H1 (cell line): ENCODE measurements around the gene HNRNPH2. TPM values are rescaled to one million over a fixed set of nuclear protein-coding genes. Genes with fewer than 3 reads are reported as not detected.

ENCODE experiments used
- CTCF ChIA-PET: fragments of 300-600 bp; sonication (Branson Sonifier 250); formaldehyde crosslinking; loops from one replicate; lab custom pipeline; 2021; ENCODE audit not compliant: partially characterized antibody; lab: Charles Lee
- POLR2A ChIA-PET: fragments of 300-600 bp; sonication (Branson Sonifier 250); formaldehyde crosslinking; loops from one replicate; lab custom pipeline; 2021; ENCODE audit warnings: inconsistent platforms; ENCODE audit not compliant: partially characterized antibody; lab: Charles Lee
- DNase-seq, 2 experiments: peaks; one replicate each; pipeline versions ENCODE4 v3.0.0 to v3.0.0-alpha.2; 2010 to 2022; ENCODE audit warnings: low spot score in 2 of 2, low read depth in 1 of 2, mixed read lengths in 1 of 2
- FAIRE-seq: peaks from 2 replicates; lab custom pipeline; 2011; peaks lifted over from hg19 to GRCh38; lab: Jason Lieb, UNC
- H2AFZ ChIP-seq: 2 replicates; pipeline ENCODE4 v1.8.1; 2012; ENCODE audit warnings: low read length, inconsistent platforms
- H2AK5ac ChIP-seq: 2 replicates; pipeline ENCODE4 v1.6.1; 2013; ENCODE audit warnings: low read depth, low read length
- H2BK120ac ChIP-seq: replicated peaks from 2 replicates; pipeline ENCODE3; 2013; ENCODE audit warnings: low read depth, low read length, inconsistent platforms
- H2BK12ac ChIP-seq: 2 replicates; pipeline ENCODE4 v1.6.1; 2013; ENCODE audit warnings: low read depth, low read length
- H2BK15ac ChIP-seq: 2 replicates; pipeline ENCODE4 v1.6.1; 2013; ENCODE audit warnings: low read length
- H2BK20ac ChIP-seq: 2 replicates; pipeline ENCODE4 v1.6.1; 2013; ENCODE audit warnings: low read length
- H2BK5ac ChIP-seq: 2 replicates; pipeline ENCODE4 v1.6.1; 2013; ENCODE audit warnings: low read depth, low read length
- H3K14ac ChIP-seq: 2 replicates; pipeline ENCODE4 v1.6.1; 2013; ENCODE audit warnings: inconsistent platforms; ENCODE audit not compliant: insufficient read length
- H3K18ac ChIP-seq: 2 replicates; pipeline ENCODE4 v1.6.1; 2013; ENCODE audit warnings: low read length; ENCODE audit errors: extremely low read depth
- H3K23ac ChIP-seq: 2 replicates; pipeline ENCODE4 v1.6.1; 2013; ENCODE audit warnings: inconsistent platforms; ENCODE audit not compliant: insufficient read length
- H3K23me2 ChIP-seq: 2 replicates; pipeline ENCODE4 v1.6.1; 2013; ENCODE audit warnings: low read depth, low read length
- H3K27ac ChIP-seq: 2 replicates; pipeline ENCODE4 v1.6.1; 2011; ENCODE audit warnings: low read depth, low read length, inconsistent platforms
- H3K27me3 ChIP-seq, 4 experiments: replicated peaks in 1 of 4; 1 replicate in 1 of 4; 2 replicates in 3 of 4; pipeline versions ENCODE4 v1.6.1 to v1.8.1; 2011 to 2013; ENCODE audit warnings: low read length in 3 of 4, mild to moderate bottlenecking in 3 of 4, inconsistent platforms in 2 of 4, mixed read lengths in 2 of 4, moderate library complexity in 1 of 4; ENCODE audit not compliant: control insufficient read depth in 3 of 4, insufficient read depth in 3 of 4; ENCODE audit errors: extremely low read depth in 1 of 4
- H3K36me3 ChIP-seq, 4 experiments: 2 replicates each; pipeline versions ENCODE4 v1.6.1 to v1.8.1; 2011 to 2013; ENCODE audit warnings: mild to moderate bottlenecking in 4 of 4, low read length in 3 of 4, moderate library complexity in 2 of 4, control low read depth in 1 of 4, inconsistent platforms in 1 of 4; ENCODE audit not compliant: insufficient read depth in 4 of 4, control insufficient read depth in 2 of 4
- H3K4ac ChIP-seq: replicated peaks from 2 replicates; pipeline ENCODE3; 2013; ENCODE audit warnings: low read length, low read depth, mixed read lengths, inconsistent platforms; ENCODE audit not compliant: insufficient read length
- H3K4me1 ChIP-seq, 4 experiments: replicated peaks in 1 of 4; 1 replicate in 1 of 4; 2 replicates in 3 of 4; pipeline versions ENCODE4 v1.6.1 to v1.8.1; 2011 to 2013; ENCODE audit warnings: low read length in 3 of 4, inconsistent platforms in 2 of 4, mixed read lengths in 1 of 4; ENCODE audit not compliant: insufficient read depth in 4 of 4, control insufficient read depth in 3 of 4
- H3K4me2 ChIP-seq, 2 experiments: 2 replicates each; pipeline versions ENCODE4 v1.6.1 to v1.8.1; 2011 to 2013; ENCODE audit warnings: low read depth in 2 of 2, low read length in 2 of 2, control low read depth in 1 of 2, inconsistent platforms in 1 of 2, mild to moderate bottlenecking in 1 of 2; ENCODE audit not compliant: insufficient read depth in 1 of 2
- H3K4me3 ChIP-seq, 4 experiments: fragments of 200-600, 300-600 bp in 1 of 4; sonication (generic), shearing (Covaris generic), sonication (Bioruptor Twin) in 1 of 4; 2 replicates each; pipeline versions ENCODE4 v1.5.1 to v1.8.1; 2011 to 2016; ENCODE audit warnings: low read length in 4 of 4, low read depth in 3 of 4, control low read depth in 2 of 4, inconsistent platforms in 2 of 4, mild to moderate bottlenecking in 2 of 4, mixed read lengths in 1 of 4, moderate library complexity in 1 of 4; ENCODE audit not compliant: insufficient read depth in 2 of 4; ENCODE audit errors: extremely low read depth in 1 of 4
- H3K56ac ChIP-seq: replicated peaks from 2 replicates; pipeline ENCODE3; 2013; ENCODE audit warnings: low read depth, mild to moderate bottlenecking, mixed read lengths, low read length, inconsistent platforms; ENCODE audit not compliant: insufficient read length
- H3K79me1 ChIP-seq: 2 replicates; pipeline ENCODE4 v1.6.1; 2013; ENCODE audit warnings: low read depth, low read length, control low read depth
- H3K79me2 ChIP-seq, 2 experiments: 2 replicates each; pipeline versions ENCODE4 v1.6.1 to v1.8.1; 2012 to 2013; ENCODE audit warnings: low read length in 2 of 2, mild to moderate bottlenecking in 2 of 2, inconsistent platforms in 1 of 2; ENCODE audit not compliant: insufficient read depth in 2 of 2, control insufficient read depth in 1 of 2
- H3K9ac ChIP-seq, 4 experiments: replicated peaks in 1 of 4; 1 replicate in 1 of 4; 2 replicates in 3 of 4; pipeline versions ENCODE4 v1.6.1 to v1.8.1; 2011 to 2013; ENCODE audit warnings: low read depth in 3 of 4, low read length in 3 of 4, control low read depth in 2 of 4, mild to moderate bottlenecking in 2 of 4, moderate library complexity in 2 of 4, inconsistent platforms in 1 of 4; ENCODE audit errors: extremely low read depth in 1 of 4
- H3K9me3 ChIP-seq, 2 experiments: 2 replicates each; pipeline versions ENCODE4 v1.6.1 to v1.8.1; 2012 to 2013; ENCODE audit warnings: mild to moderate bottlenecking in 2 of 2, moderate library complexity in 2 of 2, control low read depth in 1 of 2, inconsistent platforms in 1 of 2, low read depth in 1 of 2, low read length in 1 of 2, mixed read lengths in 1 of 2; ENCODE audit not compliant: insufficient read depth in 2 of 2
- H4K20me1 ChIP-seq, 2 experiments: replicated peaks in 1 of 2; 2 replicates each; pipeline versions ENCODE3 to v1.8.1; 2011 to 2013; ENCODE audit warnings: inconsistent platforms in 2 of 2, low read length in 2 of 2, mild to moderate bottlenecking in 1 of 2; ENCODE audit not compliant: insufficient read depth in 2 of 2, control insufficient read depth in 1 of 2
- H4K5ac ChIP-seq: 2 replicates; pipeline ENCODE4 v1.6.1; 2013; ENCODE audit warnings: low read length, low read depth, mixed read lengths, inconsistent platforms; ENCODE audit not compliant: insufficient read length
- H4K8ac ChIP-seq: 2 replicates; pipeline ENCODE4 v1.8.0; 2013; ENCODE audit warnings: mild to moderate bottlenecking, moderate library complexity, low read length, inconsistent platforms; ENCODE audit not compliant: insufficient read depth; ENCODE audit errors: extremely low read depth
- H4K91ac ChIP-seq: replicated peaks from 2 replicates; pipeline ENCODE3; 2013; ENCODE audit warnings: low read length, mixed read lengths, inconsistent platforms; ENCODE audit not compliant: insufficient read length
- ASH2L ChIP-seq: fragments of 200-600, 300-600 bp; sonication (generic); IDR thresholded peaks from one replicate; pipeline ENCODE4 v1.7.1; 2017; ENCODE audit warnings: low read length
- CEBPB ChIP-seq: IDR thresholded peaks from 2 replicates; pipeline ENCODE4 v1.6.1; 2012; ENCODE audit warnings: low read depth, low read length
- CHD2 ChIP-seq: IDR thresholded peaks from 2 replicates; pipeline ENCODE4 v1.6.1; 2012; ENCODE audit warnings: low read length, improper control_type of control experiment
- EZH2 ChIP-seq: fragments of 200-600 bp; sonication (generic); IDR thresholded peaks from 2 replicates; pipeline ENCODE4 v1.7.1; 2012; ENCODE audit warnings: low read depth, mild to moderate bottlenecking, moderate library complexity, low read length, inconsistent platforms; ENCODE audit not compliant: severe bottlenecking
- KDM5A ChIP-seq: fragments of 200-600 bp; IDR thresholded peaks from 2 replicates; pipeline ENCODE4 v1.7.1; 2012; ENCODE audit warnings: mild to moderate bottlenecking, low read length, inconsistent platforms, mixed read lengths
- POLR2A ChIP-seq, 2 experiments: IDR thresholded peaks; 1 replicate in 1 of 2; 2 replicates in 1 of 2; pipeline ENCODE4 v1.6.1; 2011; ENCODE audit warnings: low read depth in 2 of 2, low read length in 2 of 2, mild to moderate bottlenecking in 2 of 2; ENCODE audit errors: control extremely low read depth in 1 of 2
- TBP ChIP-seq: IDR thresholded peaks from 2 replicates; pipeline ENCODE4 v1.6.1; 2011; ENCODE audit warnings: low read depth, low read length, improper control_type of control experiment
- WGBS, 2 experiments: shearing (Covaris generic) in 1 of 2; methylation state at CpG; one replicate each; pipeline versions ENCODE4 v1.1.6 to v1.1.7; 2013 to 2015; ENCODE audit warnings: low lambda C conversion rate in 2 of 2, mixed read lengths in 2 of 2, inconsistent platforms in 1 of 2, low coverage in 1 of 2, missing lambda C conversion rate in 1 of 2; ENCODE audit not compliant: insufficient replicate concordance in 2 of 2, insufficient coverage in 1 of 2, insufficient read length in 1 of 2; ENCODE audit errors: extremely low coverage in 1 of 2, missing lambda C conversion rate in 1 of 2; 5-methylcytosine and 5-hydroxymethylcytosine counted together
- polyA plus RNA-seq, 7 experiments: library from polyadenylated mRNA; depleted of rRNA in 3 of 7; stranded (reverse) in 5 of 7; unstranded in 2 of 7; fragments of >200 nt in 5 of 7; fragments of 200-250 nt in 2 of 7; gene quantifications; 1 replicate in 5 of 7; 2 replicates in 1 of 7; 4 replicates in 1 of 7; pipeline versions ENCODE4 v1.2.1 to v1.2.3, GENCODE V29; 2011 to 2013; ENCODE audit warnings: missing spikeins in 2 of 7, mixed read lengths in 2 of 7
- total RNA-seq: library from RNA; stranded (reverse); fragmentation: NEBNext Ultra II Directional; extraction: Animal tissue kit (Norgen Biotek cat#: 25700); gene quantifications from 2 replicates; pipeline ENCODE4 v1.2.1, GENCODE V29; 2021
- TF ChIP-seq, protein P1 (sequence below): IDR thresholded peaks from 2 replicates; pipeline ENCODE4 v1.6.1; 2012; ENCODE audit warnings: inconsistent platforms

The HNRNPH2 gene
- total and polyA plus RNA-seq, 2 of the 8 experiments (the other 6 are each of a cell fraction or from before 2014, with no cell fraction given) = 27.7 to 66.7 TPM

DNA sequence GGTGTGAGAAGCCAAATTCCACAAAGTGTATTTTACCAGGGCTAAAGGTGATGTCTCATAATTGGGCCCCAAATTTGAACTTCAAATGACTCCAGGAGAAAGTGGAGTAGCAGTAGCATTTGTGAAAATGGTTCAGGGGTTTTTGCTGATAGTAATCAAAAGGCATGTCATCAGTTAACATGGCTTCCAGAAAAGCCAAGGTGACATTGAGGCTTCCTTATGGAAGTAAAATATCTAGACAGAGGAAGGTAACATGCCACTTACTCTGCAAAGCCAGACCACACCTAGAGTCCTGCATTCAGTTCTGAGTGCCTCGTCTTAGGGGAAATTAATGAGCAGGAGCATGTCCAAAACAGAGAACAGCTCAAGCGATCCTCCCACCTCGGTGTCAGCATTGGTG, 19.4 kb upstream of the HNRNPH2 start:
- Histone ChIP-seq H3K4me2 (no peak overlapping the region), H3K79me2 (peaks cover 0 to 23% of the 10 kb centered on the region in 2 experiments; a peak in 2 of 4 replicates), H3K4me1 (no peaks in the 10 kb centered on the region; a peak in 1 of 7 replicates), H3K4ac (no peak overlapping the region), H3K18ac (no peak overlapping the region), H2BK5ac (no peak overlapping the region), H3K36me3 (peaks cover 6 to 22% (median 13%) of the 10 kb centered on the region in 4 experiments), H2BK120ac (no peak overlapping the region), H2BK20ac (no peak overlapping the region), H4K91ac (no peak overlapping the region), H3K23ac (no peak overlapping the region), H3K23me2 (peaks cover 4% of the 10 kb centered on the region; the same call in 1 of the 2 replicates), H3K27ac (no peak overlapping the region), H4K8ac (no peak overlapping the region), H3K4me3 (no peak overlapping the region), H3K14ac (no peak overlapping the region), H2AFZ (no peak overlapping the region), H2AK5ac (no peak overlapping the region), H4K5ac (no peak overlapping the region), H2BK12ac (no peak overlapping the region), H2BK15ac (no peak overlapping the region), H3K9me3 (no peaks in the 10 kb centered on the region), H3K27me3 (no peaks in the 10 kb centered on the region)
- ChIA-PET CTCF (no interaction called here), POLR2A (interaction anchor here (0.9 to 1.3 kb wide), 2 partner anchors 8 to 140 kb away, joined by 3 read pairs; no protein-coding TSS in a partner anchor)
- WGBS, 2 experiments = 87% methylated on average over 3 of the region's 3 CpGs; no CpG with 5 or more reads in 1 of the 2 experiments
- TF ChIP-seq CEBPB (no peak), ASH2L (no peak), EZH2 (no peak), CHD2 (no peak), POLR2A (IDR thresholded peaks at IDR 0.05; ENCODE audit: control extremely low read depth in 1 of 2, low read depth in 2 of 2, low read length in 2 of 2) (no peak), TBP (no peak), KDM5A (no peak)
- TF ChIP-seq, protein P1, sequence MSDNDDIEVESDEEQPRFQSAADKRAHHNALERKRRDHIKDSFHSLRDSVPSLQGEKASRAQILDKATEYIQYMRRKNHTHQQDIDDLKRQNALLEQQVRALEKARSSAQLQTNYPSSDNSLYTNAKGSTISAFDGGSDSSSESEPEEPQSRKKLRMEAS = no peak
- TF ChIP-seq, all 59 proteins: peak for 0
- DNase-seq (no peak), FAIRE-seq (no peak)
- H4K20me1 ChIP-seq = no peaks in the 10 kb centered on the region
- H3K9ac ChIP-seq = no peak overlapping the region
- no peak overlapping the region for H3K56ac ChIP-seq
- no peaks in the 10 kb centered on the region for H3K79me1 ChIP-seq
